GM12878 (cell line): ENCODE results near the gene MMP20. TPM values are rescaled to one million over a fixed set of nuclear protein-coding genes. Genes with fewer than 3 reads are reported as not detected.
A peak's percentile ranks its signal among the peaks of the same experiment; 100 is the strongest.

Experiments
- CEBPB ChIP-seq, 2 experiments: fragments of 150-350 bp in 1 of 2; IDR thresholded peaks; 2 replicates each; pipeline ENCODE4 v1.6.1; 2012 to 2014; ENCODE audit warnings: low read depth in 2 of 2, low read length in 2 of 2, borderline replicate concordance in 1 of 2, inconsistent platforms in 1 of 2
- CTCF ChIP-seq, 3 experiments: IDR thresholded peaks in 2 of 3; conservative IDR thresholded peaks in 1 of 3; 2 replicates each; pipeline ENCODE4 v1.5.1; 2011; ENCODE audit warnings: low read depth in 3 of 3, low read length in 3 of 3, mild to moderate bottlenecking in 3 of 3, control low read depth in 2 of 3, moderate library complexity in 2 of 3, inconsistent platforms in 1 of 3, mixed read lengths in 1 of 3; ENCODE audit not compliant: control insufficient read depth in 2 of 3, insufficient read depth in 1 of 3; ENCODE audit errors: extremely low read depth in 1 of 3
- EED ChIP-seq: sonication (generic); IDR thresholded peaks from 2 replicates; pipeline ENCODE4 v1.6.1; 2016; ENCODE audit warnings: antibody characterized with exemption, low read depth
- HDGF ChIP-seq: fragments of 450-650 bp; IDR thresholded peaks from 2 replicates; pipeline ENCODE4 v1.6.1; 2016; ENCODE audit warnings: antibody characterized with exemption
- IKZF1 ChIP-seq: fragments of 450-650 bp; conservative IDR thresholded peaks from 2 replicates; pipeline ENCODE4 v1.6.1; 2017; ENCODE audit warnings: antibody characterized with exemption, mild to moderate bottlenecking
- MTA3 ChIP-seq: IDR thresholded peaks from 2 replicates; pipeline ENCODE4 v1.6.1; 2012; ENCODE audit warnings: low read length, inconsistent platforms, borderline replicate concordance
- NKRF ChIP-seq: fragments of 450-650 bp; conservative IDR thresholded peaks from 2 replicates; pipeline ENCODE4 v1.6.1; 2017; ENCODE audit warnings: mild to moderate bottlenecking, moderate library complexity
- PBX3 ChIP-seq: IDR thresholded peaks from 2 replicates; pipeline ENCODE4 v1.6.1; 2011; ENCODE audit warnings: mild to moderate bottlenecking, low read depth, low read length, moderate library complexity; ENCODE audit not compliant: insufficient replicate concordance
- RAD21 ChIP-seq: IDR thresholded peaks from 2 replicates; pipeline ENCODE4 v1.6.1; 2011; ENCODE audit warnings: mild to moderate bottlenecking, low read depth, low read length, moderate library complexity; ENCODE audit not compliant: insufficient read depth
- RAD51 ChIP-seq: fragments of 450-650 bp; IDR thresholded peaks from 2 replicates; pipeline ENCODE4 v1.6.1; 2016; ENCODE audit warnings: moderate library complexity, mild to moderate bottlenecking, inconsistent platforms
- RELA ChIP-seq: fragments of 450-650 bp; IDR thresholded peaks from 2 replicates; pipeline ENCODE4 v1.8.0; 2014; ENCODE audit warnings: borderline replicate concordance; ENCODE audit not compliant: partially characterized antibody
- RUNX3 ChIP-seq: IDR thresholded peaks from 2 replicates; pipeline ENCODE4 v1.6.1; 2012; ENCODE audit warnings: low read length, inconsistent platforms
- ZBED1 ChIP-seq: IDR thresholded peaks from 2 replicates; pipeline ENCODE4 v1.6.1; 2016; ENCODE audit warnings: borderline replicate concordance
- ZBTB40 ChIP-seq: fragments of 450-650 bp; IDR thresholded peaks from 2 replicates; pipeline ENCODE4 v1.6.1; 2016; ENCODE audit warnings: mild to moderate bottlenecking, moderate library complexity, borderline replicate concordance
- polyA plus RNA-seq, 11 experiments: library from polyadenylated mRNA; depleted of rRNA in 4 of 11; unstranded in 6 of 11; stranded (reverse) in 5 of 11; fragments of >200 nt; fragmentation: Nextera tagmentation in 4 of 11; fragmentation: Illumina TruSeq in 1 of 11; extraction: Ambion mirVana in 4 of 11; extraction: Trizol in 1 of 11; gene quantifications; 1 replicate in 1 of 11; 2 replicates in 10 of 11; pipeline versions ENCODE4 v1.2.1 to v1.2.3, GENCODE V29; 2011 to 2016; ENCODE audit warnings: inconsistent platforms in 2 of 11, missing spikeins in 2 of 11, low read depth in 1 of 11
- total RNA-seq, 4 experiments: library from RNA; depleted of rRNA in 3 of 4; stranded (reverse); fragments of >200 nt in 3 of 4; fragmentation: Illumina TruSeq in 1 of 4; extraction: Trizol in 1 of 4; gene quantifications; 2 replicates each; pipeline versions ENCODE4 v1.2.1 to v1.2.3, GENCODE V29; 2013 to 2021
- TF ChIP-seq, protein P1 (sequence below): fragments of 150-350 bp; IDR thresholded peaks from 2 replicates; pipeline ENCODE4 v1.6.1; 2016; ENCODE audit warnings: low read depth, low read length

Gene MMP20
- total and polyA plus RNA-seq, 10 of the 15 experiments (the other 5 are each of a cell fraction or from before 2014, with no cell fraction given): 0.10 to 0.57 (median 0.19) TPM; not detected in 2

- TF ChIP-seq ZBTB40: no peak
- TF ChIP-seq CTCF (IDR thresholded peaks at IDR 0.05 in 2 of 3, conservative IDR thresholded peaks at IDR 0.05 in 1 of 3; ENCODE audit: control insufficient read depth in 2 of 3, extremely low read depth in 1 of 3, insufficient read depth in 1 of 3, low read depth in 3 of 3, low read length in 3 of 3): peak in 1 of 3 experiments; percentile 3; a peak in 1 of 6 replicates
- peak; percentile 90 for TF ChIP-seq RELA
- peak; percentile 99 for TF ChIP-seq IKZF1
- TF ChIP-seq HDGF: 0 out of 2 replicates have a peak, but pooled peaks have one; percentile 20
- peak; percentile 68 for TF ChIP-seq MTA3
- no peak for TF ChIP-seq NKRF
- peak in 1 of 2 experiments; percentile 62; a peak in 1 of 4 replicates for TF ChIP-seq CEBPB (IDR thresholded peaks at IDR 0.05; ENCODE audit: borderline replicate concordance in 1 of 2, low read depth in 2 of 2, low read length in 2 of 2)
- TF ChIP-seq RUNX3: peak; percentile 98
- TF ChIP-seq RAD21: peak; percentile 32; the same call in 1 of the 2 replicates
- TF ChIP-seq PBX3: no peak
- TF ChIP-seq EED: peak; percentile 97
- peak; percentile 88 for TF ChIP-seq ZBED1
- TF ChIP-seq, protein P1, sequence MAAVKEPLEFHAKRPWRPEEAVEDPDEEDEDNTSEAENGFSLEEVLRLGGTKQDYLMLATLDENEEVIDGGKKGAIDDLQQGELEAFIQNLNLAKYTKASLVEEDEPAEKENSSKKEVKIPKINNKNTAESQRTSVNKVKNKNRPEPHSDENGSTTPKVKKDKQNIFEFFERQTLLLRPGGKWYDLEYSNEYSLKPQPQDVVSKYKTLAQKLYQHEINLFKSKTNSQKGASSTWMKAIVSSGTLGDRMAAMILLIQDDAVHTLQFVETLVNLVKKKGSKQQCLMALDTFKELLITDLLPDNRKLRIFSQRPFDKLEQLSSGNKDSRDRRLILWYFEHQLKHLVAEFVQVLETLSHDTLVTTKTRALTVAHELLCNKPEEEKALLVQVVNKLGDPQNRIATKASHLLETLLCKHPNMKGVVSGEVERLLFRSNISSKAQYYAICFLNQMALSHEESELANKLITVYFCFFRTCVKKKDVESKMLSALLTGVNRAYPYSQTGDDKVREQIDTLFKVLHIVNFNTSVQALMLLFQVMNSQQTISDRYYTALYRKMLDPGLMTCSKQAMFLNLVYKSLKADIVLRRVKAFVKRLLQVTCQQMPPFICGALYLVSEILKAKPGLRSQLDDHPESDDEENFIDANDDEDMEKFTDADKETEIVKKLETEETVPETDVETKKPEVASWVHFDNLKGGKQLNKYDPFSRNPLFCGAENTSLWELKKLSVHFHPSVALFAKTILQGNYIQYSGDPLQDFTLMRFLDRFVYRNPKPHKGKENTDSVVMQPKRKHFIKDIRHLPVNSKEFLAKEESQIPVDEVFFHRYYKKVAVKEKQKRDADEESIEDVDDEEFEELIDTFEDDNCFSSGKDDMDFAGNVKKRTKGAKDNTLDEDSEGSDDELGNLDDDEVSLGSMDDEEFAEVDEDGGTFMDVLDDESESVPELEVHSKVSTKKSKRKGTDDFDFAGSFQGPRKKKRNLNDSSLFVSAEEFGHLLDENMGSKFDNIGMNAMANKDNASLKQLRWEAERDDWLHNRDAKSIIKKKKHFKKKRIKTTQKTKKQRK: no peak
- TF ChIP-seq RAD51: peak; percentile 43; the same call in 1 of the 2 replicates
These were observed 78.1 kb downstream of the MMP20 start (continued) for GRCh38 chr11:102546923-102547471.
